ENCODE measurements around the gene CHAT.

CHAT gene

GRCh38 chr10:49651039-49651835 lies 37.4 kb downstream of the CHAT start:
- Histone ChIP-seq H4K91ac (ENCODE audit: low read length) (no peak overlapping the region), H2BK5ac (ENCODE audit: low read depth, low read length, poor library complexity, severe bottlenecking) (no peak overlapping the region), H3K4ac (ENCODE audit: low read depth in 1 of 2, low read length in 2 of 2) (no peak overlapping the region), H3K4me3 (ENCODE audit: insufficient read depth in 1 of 2, low read depth in 1 of 2, low read length in 2 of 2) (no peak overlapping the region), H3K4me2 (ENCODE audit: low read length, poor library complexity, severe bottlenecking) (no peak overlapping the region), H3K79me1 (replicated peaks; ENCODE audit: low read length, poor library complexity, severe bottlenecking) (no peaks in the 10 kb centered on the region), H3K18ac (ENCODE audit: low read depth in 1 of 2, low read length in 2 of 2) (no peak overlapping the region), H3K9me3 (ENCODE audit: control insufficient read depth, low read length) (no peaks in the 10 kb centered on the region), H2AFZ (ENCODE audit: low read depth, low read length) (no peak overlapping the region), H3K14ac (ENCODE audit: low read length in 2 of 2) (no peak overlapping the region), H2BK12ac (ENCODE audit: low read length in 2 of 2) (no peak overlapping the region), H3K36me3 (ENCODE audit: control insufficient read depth in 1 of 2, insufficient read depth in 2 of 2, low read depth in 1 of 2, low read length in 2 of 2) (no peaks in the 10 kb centered on the region), H2BK15ac (ENCODE audit: low read depth, poor library complexity, severe bottlenecking) (no peak overlapping the region), H3K9ac (ENCODE audit: low read length) (no peak overlapping the region), H2BK120ac (ENCODE audit: low read depth, low read length) (no peak overlapping the region), H2AK5ac (ENCODE audit: low read length, severe bottlenecking) (no peak overlapping the region), H3K23ac (ENCODE audit: low read length in 2 of 2) (no peak overlapping the region), H4K8ac (ENCODE audit: low read length) (no peak overlapping the region), H3K4me1 (ENCODE audit: control insufficient read depth, insufficient read depth, low read depth, low read length) (peaks cover 6% of the 10 kb centered on the region), H3K27me3 (ENCODE audit: control insufficient read depth in 1 of 2, insufficient read depth in 1 of 2, low read length in 2 of 2) (peaks cover 16 to 84% of the 10 kb centered on the region in 2 experiments), H3K27ac (ENCODE audit: low read length, poor library complexity, severe bottlenecking) (no peak overlapping the region)
- no peak for DNase-seq
- 76% methylated on average over 15 of the region's 15 CpGs for WGBS

GRCh38 chr10:49651917-49652316 lies 38.1 kb downstream of the CHAT start:
- WGBS: 70% methylated on average over 1 of the region's 2 CpGs

DNA sequence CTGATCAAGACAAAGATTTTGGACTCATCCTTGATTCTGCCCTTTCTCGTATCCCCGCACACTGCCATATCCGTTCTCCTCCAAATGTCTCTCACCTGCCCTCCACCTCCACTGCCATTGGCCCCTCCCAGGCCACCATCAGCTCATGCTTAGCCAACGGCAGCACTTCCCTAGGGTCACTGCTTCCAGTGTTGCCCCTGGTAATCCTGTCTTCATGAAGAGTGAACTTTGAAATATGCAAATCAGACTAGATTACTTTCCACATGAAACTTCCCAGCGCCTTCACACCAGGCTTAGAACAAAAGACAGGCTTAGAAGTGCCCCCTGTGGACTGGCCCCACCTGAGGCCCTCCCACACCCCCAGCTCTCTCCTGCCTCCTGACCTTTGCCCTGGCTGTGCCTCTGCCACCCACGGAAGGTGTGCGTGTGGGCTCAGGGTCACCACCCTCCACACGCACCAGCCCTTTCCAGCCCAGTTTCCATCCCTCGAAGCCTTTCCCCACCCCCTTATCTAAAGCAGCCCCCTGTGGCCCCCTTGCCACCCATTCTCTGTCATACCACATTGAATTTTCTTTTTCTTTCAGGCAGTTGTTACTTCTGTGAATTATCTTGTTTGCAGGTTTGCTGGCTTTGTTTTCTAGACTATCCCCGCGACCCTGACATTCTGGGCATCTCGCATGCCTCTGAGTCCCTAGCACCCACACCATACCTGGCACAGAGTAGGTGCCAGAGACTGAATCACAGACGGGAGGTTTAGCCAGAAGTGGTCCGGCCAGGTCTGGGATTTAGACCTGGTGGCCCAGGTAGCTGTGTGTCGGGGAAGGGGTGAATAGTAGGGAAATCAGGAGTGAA lies 38.8 kb downstream of the CHAT start:
- Histone ChIP-seq H3K36me3 (ENCODE audit: control insufficient read depth in 1 of 2, insufficient read depth in 2 of 2, low read depth in 1 of 2, low read length in 2 of 2) (no peaks in the 10 kb centered on the region), H4K91ac (ENCODE audit: low read length) (no peak overlapping the region), H3K27me3 (ENCODE audit: control insufficient read depth in 1 of 2, insufficient read depth in 1 of 2, low read length in 2 of 2) (peaks cover 10 to 82% of the 10 kb centered on the region in 2 experiments), H2BK5ac (ENCODE audit: low read depth, low read length, poor library complexity, severe bottlenecking) (no peak overlapping the region), H2BK12ac (ENCODE audit: low read length in 2 of 2) (no peak overlapping the region), H2AK5ac (ENCODE audit: low read length, severe bottlenecking) (no peak overlapping the region), H4K8ac (ENCODE audit: low read length) (no peak overlapping the region), H3K27ac (ENCODE audit: low read length, poor library complexity, severe bottlenecking) (no peak overlapping the region), H3K79me1 (replicated peaks; ENCODE audit: low read length, poor library complexity, severe bottlenecking) (no peaks in the 10 kb centered on the region), H2BK15ac (ENCODE audit: low read depth, poor library complexity, severe bottlenecking) (no peak overlapping the region), H3K9me3 (ENCODE audit: control insufficient read depth, low read length) (peaks cover 3% of the 10 kb centered on the region), H2BK120ac (ENCODE audit: low read depth, low read length) (no peak overlapping the region), H3K14ac (ENCODE audit: low read length in 2 of 2) (no peak overlapping the region), H3K4ac (ENCODE audit: low read depth in 1 of 2, low read length in 2 of 2) (no peak overlapping the region), H3K4me2 (ENCODE audit: low read length, poor library complexity, severe bottlenecking) (no peak overlapping the region), H3K4me1 (ENCODE audit: control insufficient read depth, insufficient read depth, low read depth, low read length) (peaks cover 6% of the 10 kb centered on the region), H3K4me3 (ENCODE audit: insufficient read depth in 1 of 2, low read depth in 1 of 2, low read length in 2 of 2) (no peak overlapping the region), H3K23ac (ENCODE audit: low read length in 2 of 2) (no peak overlapping the region), H2AFZ (ENCODE audit: low read depth, low read length) (no peak overlapping the region), H3K9ac (ENCODE audit: low read length) (no peak overlapping the region), H3K18ac (ENCODE audit: low read depth in 1 of 2, low read length in 2 of 2) (no peak overlapping the region)
- 80% methylated on average over 15 of the region's 15 CpGs for WGBS
- DNase-seq: no peak

More at GRCh38 chr10:49651917-49652316, 38.1 kb downstream of the CHAT start:
- no peaks in the 10 kb centered on the region for H3K36me3 ChIP-seq (ENCODE audit: control insufficient read depth in 1 of 2, insufficient read depth in 2 of 2, low read depth in 1 of 2, low read length in 2 of 2)
- no peak overlapping the region for H2AFZ ChIP-seq (ENCODE audit: low read depth, low read length)
- peaks cover 3% of the 10 kb centered on the region for H3K9me3 ChIP-seq (ENCODE audit: control insufficient read depth, low read length)
- H3K4ac ChIP-seq (ENCODE audit: low read depth in 1 of 2, low read length in 2 of 2): no peak overlapping the region
- H3K4me3 ChIP-seq (ENCODE audit: insufficient read depth in 1 of 2, low read depth in 1 of 2, low read length in 2 of 2): no peak overlapping the region
- no peak overlapping the region for H4K91ac ChIP-seq (ENCODE audit: low read length)
- H3K27ac ChIP-seq (ENCODE audit: low read length, poor library complexity, severe bottlenecking): no peak overlapping the region
- no peak overlapping the region for H2BK12ac ChIP-seq (ENCODE audit: low read length in 2 of 2)
- DNase-seq: no peak
- H2BK120ac ChIP-seq (ENCODE audit: low read depth, low read length): no peak overlapping the region
- H3K18ac ChIP-seq (ENCODE audit: low read depth in 1 of 2, low read length in 2 of 2): no peak overlapping the region
- H2BK15ac ChIP-seq (ENCODE audit: low read depth, poor library complexity, severe bottlenecking): no peak overlapping the region
- H2BK5ac ChIP-seq (ENCODE audit: low read depth, low read length, poor library complexity, severe bottlenecking): no peak overlapping the region
- H3K23ac ChIP-seq (ENCODE audit: low read length in 2 of 2): no peak overlapping the region
- no peak overlapping the region for H3K4me2 ChIP-seq (ENCODE audit: low read length, poor library complexity, severe bottlenecking)
- H3K9ac ChIP-seq (ENCODE audit: low read length): no peak overlapping the region
- peaks cover 10 to 87% of the 10 kb centered on the region in 2 experiments for H3K27me3 ChIP-seq (ENCODE audit: control insufficient read depth in 1 of 2, insufficient read depth in 1 of 2, low read length in 2 of 2)
- peaks cover 6% of the 10 kb centered on the region for H3K4me1 ChIP-seq (ENCODE audit: control insufficient read depth, insufficient read depth, low read depth, low read length)
- H2AK5ac ChIP-seq (ENCODE audit: low read length, severe bottlenecking): no peak overlapping the region
- no peak overlapping the region for H4K8ac ChIP-seq (ENCODE audit: low read length)
- no peak overlapping the region for H3K14ac ChIP-seq (ENCODE audit: low read length in 2 of 2)
- H3K79me1 ChIP-seq (replicated peaks; ENCODE audit: low read length, poor library complexity, severe bottlenecking): no peaks in the 10 kb centered on the region

DNA sequence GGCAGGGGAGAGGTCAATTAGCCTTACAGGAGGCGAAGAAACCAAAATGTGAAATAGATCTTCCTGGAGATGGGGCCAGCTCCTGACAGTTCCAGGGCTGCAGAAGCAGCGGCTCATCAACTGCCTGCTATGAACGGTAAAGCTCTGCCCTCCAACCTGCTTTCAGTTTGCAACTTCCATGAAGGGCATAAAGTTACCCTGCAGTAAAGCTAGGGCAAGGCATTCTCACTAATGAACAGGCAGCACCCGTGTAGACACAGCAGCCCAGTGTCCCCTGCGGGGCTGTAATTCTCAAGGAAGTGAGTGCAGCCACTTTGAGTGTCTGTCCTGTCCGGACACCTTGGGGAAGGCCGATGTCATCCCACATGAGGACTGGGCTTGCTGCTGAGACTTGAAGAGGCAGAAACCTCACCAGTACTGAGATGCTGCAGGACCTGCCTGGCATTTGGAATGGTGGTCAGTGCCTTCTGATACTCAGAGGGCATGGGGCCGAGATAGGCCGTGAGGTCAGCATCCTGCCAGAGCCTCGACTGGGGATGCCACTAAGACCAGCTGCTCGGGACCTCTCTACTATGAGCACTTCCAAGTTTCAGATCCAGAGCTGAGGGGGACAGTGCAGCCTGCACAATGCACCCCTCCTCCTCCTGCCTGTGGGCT lies 39.6 kb downstream of the CHAT start:
- H3K4me3 ChIP-seq (ENCODE audit: insufficient read depth in 1 of 2, low read depth in 1 of 2, low read length in 2 of 2): no peak overlapping the region
- no peak overlapping the region for H4K91ac ChIP-seq (ENCODE audit: low read length)
- no peak overlapping the region for H4K8ac ChIP-seq (ENCODE audit: low read length)
- no peak overlapping the region for H3K9ac ChIP-seq (ENCODE audit: low read length)
- H3K4ac ChIP-seq (ENCODE audit: low read depth in 1 of 2, low read length in 2 of 2): no peak overlapping the region
- H3K4me2 ChIP-seq (ENCODE audit: low read length, poor library complexity, severe bottlenecking): no peak overlapping the region
- H3K18ac ChIP-seq (ENCODE audit: low read depth in 1 of 2, low read length in 2 of 2): no peak overlapping the region
- H3K27me3 ChIP-seq (ENCODE audit: control insufficient read depth in 1 of 2, insufficient read depth in 1 of 2, low read length in 2 of 2): peaks cover 10 to 74% of the 10 kb centered on the region in 2 experiments
- H3K14ac ChIP-seq (ENCODE audit: low read length in 2 of 2): no peak overlapping the region
- peaks cover 6% of the 10 kb centered on the region for H3K4me1 ChIP-seq (ENCODE audit: control insufficient read depth, insufficient read depth, low read depth, low read length)
- H2BK15ac ChIP-seq (ENCODE audit: low read depth, poor library complexity, severe bottlenecking): no peak overlapping the region
- no peak overlapping the region for H2AFZ ChIP-seq (ENCODE audit: low read depth, low read length)
- H3K79me1 ChIP-seq (replicated peaks; ENCODE audit: low read length, poor library complexity, severe bottlenecking): no peaks in the 10 kb centered on the region
- 76% methylated on average over 11 of the region's 11 CpGs for WGBS
- no peaks in the 10 kb centered on the region for H3K36me3 ChIP-seq (ENCODE audit: control insufficient read depth in 1 of 2, insufficient read depth in 2 of 2, low read depth in 1 of 2, low read length in 2 of 2)
- no peak overlapping the region for H2AK5ac ChIP-seq (ENCODE audit: low read length, severe bottlenecking)
- no peak overlapping the region for H3K23ac ChIP-seq (ENCODE audit: low read length in 2 of 2)
- H2BK5ac ChIP-seq (ENCODE audit: low read depth, low read length, poor library complexity, severe bottlenecking): no peak overlapping the region
- H3K9me3 ChIP-seq (ENCODE audit: control insufficient read depth, low read length): peaks cover 3% of the 10 kb centered on the region
- DNase-seq: no peak
- no peak overlapping the region for H2BK12ac ChIP-seq (ENCODE audit: low read length in 2 of 2)
- H2BK120ac ChIP-seq (ENCODE audit: low read depth, low read length): no peak overlapping the region
- no peak overlapping the region for H3K27ac ChIP-seq (ENCODE audit: low read length, poor library complexity, severe bottlenecking)

Data from mesenchymal stem cell (in vitro differentiated cells and primary cell).